ENCODE results near the gene AAGAB. TPM values are rescaled to one million over a fixed set of nuclear protein-coding genes. Genes with fewer than 3 reads are reported as not detected.

The AAGAB gene
- total RNA-seq, 1 experiment from 2014 or later, result 40.1 TPM

DNA sequence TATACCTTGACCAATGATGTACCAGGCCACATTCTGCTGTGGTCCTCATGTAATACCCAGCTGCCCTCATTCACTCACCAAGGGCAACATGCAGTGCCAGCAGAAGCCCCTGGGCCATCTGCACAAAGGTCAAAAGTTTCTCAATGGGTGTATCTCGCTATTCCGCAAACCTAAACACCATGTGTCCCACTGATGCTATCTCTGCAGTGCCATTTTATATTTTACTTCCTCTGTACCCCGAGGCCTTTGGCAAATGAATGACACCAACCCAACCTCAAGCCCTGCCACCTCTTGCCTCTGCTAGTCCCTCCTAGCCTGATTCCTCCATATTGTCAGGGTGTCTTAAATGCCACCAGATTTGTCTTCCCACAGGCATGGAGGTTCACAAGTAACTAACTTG is 59.2 kb downstream of the AAGAB start:
- H3K4me1 Mint-ChIP-seq, result peaks cover 9 to 18% of the 10 kb centered on the region in 2 experiments
- H3K79me2 ChIP-seq (ENCODE audit: insufficient read depth, low read length), result no peaks in the 10 kb centered on the region
- H3K18ac ChIP-seq (ENCODE audit: insufficient read length, low read depth, low read length), result no peak overlapping the region
- no peaks in the 10 kb centered on the region for H3K9me3 Mint-ChIP-seq
- H4K8ac ChIP-seq (replicated peaks; ENCODE audit: insufficient read length, low read depth, low read length), result no peak overlapping the region
- H3K27ac Mint-ChIP-seq, result no peak overlapping the region; a peak in 1 of 7 replicates
- H3K79me1 ChIP-seq (ENCODE audit: insufficient read depth, low read depth, low read length, poor library complexity, severe bottlenecking), result no peaks in the 10 kb centered on the region
- no peak overlapping the region for H3K56ac ChIP-seq (ENCODE audit: insufficient read length, low read depth, low read length)
- no peak overlapping the region for H2BK12ac ChIP-seq (ENCODE audit: insufficient read length, low read depth, low read length)
- H3K27me3 Mint-ChIP-seq (ENCODE audit: low read depth), result no peaks in the 10 kb centered on the region
- no peaks in the 10 kb centered on the region for H3K27me3 ChIP-seq (ENCODE audit: insufficient read depth, low read length)
- WGBS (ENCODE audit: extremely low coverage, insufficient read length, low lambda C conversion rate), result no CpG with 5 or more reads among the region's 3 CpGs
- H2BK20ac ChIP-seq (ENCODE audit: low read depth, low read length, poor library complexity, severe bottlenecking), result no peak overlapping the region
- peaks cover 0 to 31% (median 11%) of the 10 kb centered on the region in 3 experiments; a peak in 6 of 7 replicates for H3K36me3 Mint-ChIP-seq (ENCODE audit: insufficient read depth in 1 of 3, low read depth in 3 of 3)
- no peak overlapping the region for H3K4me2 ChIP-seq (ENCODE audit: insufficient read depth, insufficient read length, low read length)
- no peak overlapping the region for H3K23ac ChIP-seq (ENCODE audit: insufficient read length, low read depth, low read length)
- DNase-seq, result no peak
- no peak overlapping the region for H3K4ac ChIP-seq (ENCODE audit: low read depth, low read length)
- no peak overlapping the region for H2BK15ac ChIP-seq (ENCODE audit: low read depth, low read length)
- H3K9me3 ChIP-seq (ENCODE audit: control insufficient read depth, low read depth, low read length), result no peaks in the 10 kb centered on the region
- no peak overlapping the region for H3K27ac ChIP-seq (ENCODE audit: insufficient read length, low read depth, low read length)
- no peak overlapping the region for H4K91ac ChIP-seq (ENCODE audit: insufficient read length, low read depth, low read length)
- H3K23me2 ChIP-seq (ENCODE audit: insufficient read length, low read depth, low read length, poor library complexity, severe bottlenecking), result no peaks in the 10 kb centered on the region
- no peak overlapping the region for H2BK5ac ChIP-seq (ENCODE audit: insufficient read length, low read length)
- H4K20me1 ChIP-seq (ENCODE audit: control insufficient read depth, insufficient read depth, insufficient read length), result no peaks in the 10 kb centered on the region
- no peak overlapping the region for H3K9ac ChIP-seq (ENCODE audit: extremely low read depth, insufficient read length, low read length)
- TF ChIP-seq, protein P1, sequence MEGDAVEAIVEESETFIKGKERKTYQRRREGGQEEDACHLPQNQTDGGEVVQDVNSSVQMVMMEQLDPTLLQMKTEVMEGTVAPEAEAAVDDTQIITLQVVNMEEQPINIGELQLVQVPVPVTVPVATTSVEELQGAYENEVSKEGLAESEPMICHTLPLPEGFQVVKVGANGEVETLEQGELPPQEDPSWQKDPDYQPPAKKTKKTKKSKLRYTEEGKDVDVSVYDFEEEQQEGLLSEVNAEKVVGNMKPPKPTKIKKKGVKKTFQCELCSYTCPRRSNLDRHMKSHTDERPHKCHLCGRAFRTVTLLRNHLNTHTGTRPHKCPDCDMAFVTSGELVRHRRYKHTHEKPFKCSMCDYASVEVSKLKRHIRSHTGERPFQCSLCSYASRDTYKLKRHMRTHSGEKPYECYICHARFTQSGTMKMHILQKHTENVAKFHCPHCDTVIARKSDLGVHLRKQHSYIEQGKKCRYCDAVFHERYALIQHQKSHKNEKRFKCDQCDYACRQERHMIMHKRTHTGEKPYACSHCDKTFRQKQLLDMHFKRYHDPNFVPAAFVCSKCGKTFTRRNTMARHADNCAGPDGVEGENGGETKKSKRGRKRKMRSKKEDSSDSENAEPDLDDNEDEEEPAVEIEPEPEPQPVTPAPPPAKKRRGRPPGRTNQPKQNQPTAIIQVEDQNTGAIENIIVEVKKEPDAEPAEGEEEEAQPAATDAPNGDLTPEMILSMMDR (conservative IDR thresholded peaks at IDR 0.05), result no peak
- H3T11ph ChIP-seq (ENCODE audit: low read length), result no peak overlapping the region
- H2AK5ac ChIP-seq (ENCODE audit: insufficient read length, low read length), result no peak overlapping the region
- H4K5ac ChIP-seq (ENCODE audit: insufficient read length, low read depth, low read length), result no peak overlapping the region
- H3K4me1 ChIP-seq (ENCODE audit: insufficient read depth, low read length), result peaks cover 8% of the 10 kb centered on the region; the same call in 1 of the 2 replicates
- no peak overlapping the region for H3K14ac ChIP-seq (ENCODE audit: insufficient read depth, low read length)
- H3K4me3 Mint-ChIP-seq, result no peak overlapping the region
- no peak overlapping the region for H2AFZ ChIP-seq (ENCODE audit: low read length)
- H2BK120ac ChIP-seq (ENCODE audit: low read depth, low read length, poor library complexity, severe bottlenecking), result no peak overlapping the region
